ENCODE results near the gene COQ10B.

COQ10B gene

GRCh38 chr2:197500503-197501131, 47.3 kb downstream of the COQ10B start:
- DNase-seq (ENCODE audit: low read depth) = peak; percentile 28

DNA sequence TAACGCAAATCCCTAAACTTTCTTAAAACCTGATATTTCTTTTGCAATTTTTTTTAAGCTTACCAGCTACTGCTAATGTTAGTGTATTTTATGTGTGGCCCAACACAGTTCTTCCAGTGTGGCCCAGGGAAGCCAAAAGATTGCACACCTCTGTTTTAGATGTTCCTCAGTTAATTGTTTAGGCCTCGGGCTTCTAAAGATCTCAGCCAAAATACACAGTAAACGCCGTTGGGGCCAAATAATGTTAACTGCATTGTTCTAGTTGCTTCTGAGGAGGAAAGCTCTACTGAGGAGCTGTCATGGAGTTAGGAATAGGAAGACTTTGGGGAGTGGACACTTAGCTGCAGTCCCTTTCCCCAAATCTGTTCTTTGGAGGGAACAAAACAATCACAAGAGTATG, 48.8 kb downstream of the COQ10B start:
- no peak for DNase-seq (ENCODE audit: low read depth)

- DNase-seq (ENCODE audit: low read depth) = no peak
Observed at GRCh38 chr2:197502685-197503084, 49.3 kb downstream of the COQ10B start.

DNA sequence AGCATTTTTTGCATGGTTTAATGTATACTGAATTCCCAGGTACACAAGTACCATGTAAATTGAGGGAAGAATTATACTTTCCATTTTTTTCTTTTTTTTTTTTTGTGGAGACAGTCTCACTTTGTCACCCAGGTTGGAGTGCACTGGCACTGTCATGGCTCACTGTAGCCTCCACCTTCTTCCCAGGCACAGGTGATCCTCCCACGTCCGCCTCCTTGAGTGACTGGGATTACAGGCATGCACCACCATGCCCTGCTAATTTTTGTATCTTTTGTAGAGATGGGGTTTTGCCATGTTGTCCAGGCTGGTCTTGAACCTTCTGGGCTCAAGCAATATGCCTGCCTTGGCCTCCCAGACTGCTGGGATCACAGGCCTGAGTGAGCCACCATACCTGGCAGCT, 50.6 kb downstream of the COQ10B start:
- no peak for DNase-seq (ENCODE audit: low read depth)

DNA sequence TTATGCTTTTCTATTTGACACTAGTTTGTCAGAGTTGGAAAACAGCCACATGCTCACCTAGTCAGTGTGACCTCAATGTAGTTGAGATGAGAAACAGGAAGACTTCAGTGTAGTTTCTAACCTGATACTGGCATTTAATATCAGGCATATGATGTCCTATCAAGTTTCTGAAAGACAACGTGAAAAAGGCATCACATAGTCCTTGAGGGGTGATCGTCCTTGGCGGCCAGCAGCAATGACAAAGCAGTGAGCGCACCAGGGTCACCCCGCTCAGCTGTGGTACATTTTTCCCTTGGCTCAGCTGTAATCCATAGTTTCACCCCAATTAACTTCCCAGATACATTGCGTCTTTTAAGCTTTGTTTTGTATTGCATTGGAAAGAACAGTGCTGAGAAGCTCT, 51.2 kb downstream of the COQ10B start:
- no peak for DNase-seq (ENCODE audit: low read depth)

DNA sequence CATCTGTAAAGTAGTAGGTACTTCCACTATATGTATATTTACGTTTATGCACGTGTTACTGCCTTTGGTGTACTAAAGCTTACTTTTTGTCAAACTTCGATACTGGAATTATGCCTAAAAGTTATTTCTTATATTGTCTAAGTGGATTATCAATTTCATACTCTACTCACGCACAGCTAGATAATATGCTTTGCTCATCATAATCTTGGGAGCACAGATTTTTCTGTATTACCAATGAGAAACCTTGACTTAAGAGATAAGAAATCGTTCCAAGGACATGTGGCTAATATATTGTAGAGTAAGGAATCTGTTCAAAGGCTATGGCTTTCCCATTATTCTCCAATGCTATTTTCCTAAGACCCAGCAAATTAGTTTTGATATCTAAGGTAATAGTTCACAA, 53.3 kb downstream of the COQ10B start:
- no peak for DNase-seq (ENCODE audit: low read depth)

DNA sequence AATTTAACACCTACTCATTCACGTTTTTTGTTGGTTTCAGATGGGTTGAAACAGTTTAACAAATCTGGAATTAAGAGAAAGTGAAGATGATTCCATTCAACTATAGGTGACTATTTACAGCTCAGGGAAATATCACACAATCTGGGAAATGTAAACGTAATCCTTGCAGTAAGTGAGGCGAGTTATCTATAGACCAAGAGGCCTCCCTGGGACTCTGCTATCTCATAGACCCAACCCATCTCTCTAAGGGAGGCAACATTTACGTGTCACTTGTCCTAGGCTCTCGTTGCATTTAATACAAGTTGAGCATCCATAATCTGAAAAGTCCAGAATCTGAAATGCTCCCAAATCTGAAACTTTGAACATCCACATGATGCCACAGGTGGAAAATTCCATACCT, 60.6 kb downstream of the COQ10B start:
- DNase-seq (ENCODE audit: low read depth) = no peak

- peak; percentile 58 for DNase-seq (ENCODE audit: low read depth)
Observed at GRCh38 chr2:197514754-197515153, 61.4 kb downstream of the COQ10B start.

DNA sequence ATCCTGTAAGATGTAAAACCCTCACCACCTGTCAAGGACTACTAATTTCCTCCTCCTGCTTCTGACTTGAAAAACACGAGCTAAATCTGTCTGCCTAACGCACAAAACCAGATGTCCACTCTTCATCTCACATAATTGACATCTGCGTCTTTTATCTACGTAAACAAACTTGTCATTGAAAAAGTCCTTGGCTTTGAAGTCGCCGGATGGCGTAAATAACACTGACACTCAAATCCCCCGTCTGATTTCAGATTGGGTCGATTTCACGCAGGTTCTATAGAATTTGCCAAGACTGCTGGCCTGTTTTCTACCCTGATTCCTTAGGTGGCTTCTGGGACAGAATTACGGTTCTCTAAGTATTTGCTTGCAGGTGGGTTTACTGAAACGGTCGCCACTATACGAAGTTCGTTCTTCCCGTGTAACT, 62.0 kb downstream of the COQ10B start:
- no peak for DNase-seq (ENCODE audit: low read depth)

DNA sequence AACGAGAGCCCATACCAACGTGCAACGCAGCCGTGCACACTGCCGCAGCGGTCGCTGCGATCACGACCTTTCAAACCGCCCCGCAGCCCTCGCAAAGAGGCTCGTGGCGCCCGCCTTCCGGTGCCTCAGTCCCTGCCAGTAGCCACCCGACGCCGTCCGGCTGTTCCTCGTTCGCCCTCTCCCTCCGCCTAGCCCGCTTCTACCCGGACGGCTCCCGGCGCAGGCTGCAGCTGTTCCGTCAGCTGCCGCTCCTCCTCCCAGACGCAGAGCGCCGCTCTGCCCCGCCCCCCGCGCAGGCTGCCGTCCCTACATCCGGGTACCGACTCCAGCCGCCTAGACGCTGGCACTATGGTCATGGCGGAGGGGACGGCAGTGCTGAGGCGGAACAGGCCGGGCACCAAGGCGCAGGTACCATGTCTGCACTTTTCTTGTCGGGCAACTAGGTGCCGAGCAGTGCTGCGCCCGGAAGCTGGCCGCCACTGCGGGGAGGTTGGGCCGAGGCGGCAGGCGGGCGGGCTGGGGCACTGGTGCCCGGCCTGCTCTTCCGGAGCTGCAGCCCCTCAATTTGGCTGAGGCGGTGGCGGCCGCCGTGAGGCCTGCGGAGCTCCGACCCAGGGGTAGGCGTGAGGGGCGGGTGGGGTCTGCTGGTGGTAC, 62.5 kb downstream of the COQ10B start, which contains the start of gene MOB4:
Gene MOB4, plus strand, starts transcription at position 328 of the 654 bp plus-strand sequence. Its CDS starts 21 bp downstream, at position 349.
- peak; percentile 96 for DNase-seq (ENCODE audit: low read depth)

DNA sequence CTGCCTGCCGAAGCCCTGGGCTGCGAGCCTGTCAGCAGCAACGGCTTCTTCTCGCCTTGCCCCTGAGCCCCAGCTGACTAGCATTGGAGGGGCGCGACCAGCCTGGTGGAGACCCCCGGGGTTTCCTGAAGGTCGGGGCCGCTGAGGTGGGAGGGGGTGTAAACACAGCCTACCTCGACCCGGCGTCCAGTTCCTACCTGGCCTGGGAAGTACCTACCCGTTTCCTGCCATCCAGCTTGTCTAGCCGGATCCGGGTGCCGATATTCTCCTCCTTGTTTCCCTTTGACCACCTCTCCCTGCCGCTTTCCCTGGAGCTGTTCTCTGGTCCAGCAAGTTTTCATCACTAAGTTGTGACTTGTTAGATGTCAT, 63.0 kb downstream of the COQ10B start:
- DNase-seq (ENCODE audit: low read depth) = peak; percentile 56

GRCh38 chr2:197517150-197517549, 63.8 kb downstream of the COQ10B start:
- no peak for DNase-seq (ENCODE audit: low read depth)
